ENCODE measurements around the gene HBD. TPM values are rescaled to one million over a fixed set of nuclear protein-coding genes. Genes with fewer than 3 reads are reported as not detected.

HBD gene
- total RNA-seq, 1 experiment from 2014 or later: not detected

DNA sequence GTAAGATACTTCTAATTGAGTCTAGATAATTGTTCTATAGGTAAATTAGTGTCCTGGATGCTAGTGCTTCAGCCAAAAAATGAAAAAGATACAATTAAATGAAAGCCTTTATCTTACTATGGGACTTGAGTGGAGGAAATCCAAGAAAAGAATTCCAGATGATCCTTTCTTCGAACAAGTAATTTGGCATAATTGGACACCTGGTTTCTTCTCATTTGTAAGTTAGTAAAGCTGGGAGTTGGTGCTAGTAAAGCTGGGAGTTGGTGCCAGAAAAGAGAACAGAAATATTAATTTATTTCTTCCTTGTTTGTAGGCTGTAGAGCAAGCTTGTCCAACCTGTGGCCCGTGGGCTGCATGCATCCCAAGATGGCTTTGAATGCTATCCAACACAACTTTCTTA is 46.1 kb downstream of the HBD start:
- DNase-seq (ENCODE audit: low read depth): no peak

Other genes with a start within 250 kb of the HBD start
- not detected in 2 replicates for gene OR51L1, start 239.6 kb downstream of the HBD start, total RNA-seq (2014; rRNA removed; shearing (Covaris generic))
- gene OR52J3, start 188.0 kb downstream of the HBD start, total RNA-seq (2014; rRNA removed; shearing (Covaris generic)): not detected in 2 replicates
- gene OR52E2, start 174.9 kb downstream of the HBD start, total RNA-seq (2014; rRNA removed; shearing (Covaris generic)): not detected in 2 replicates
- gene OR52E1, start 164.9 kb downstream of the HBD start, total RNA-seq (2014; rRNA removed; shearing (Covaris generic)): not detected in 2 replicates
- gene OR52A5, start 96.1 kb downstream of the HBD start, total RNA-seq (2014; rRNA removed; shearing (Covaris generic)): not detected in 2 replicates
- under 0.01 TPM in 1 of 2 replicates, not detected in the other for gene OR52A1, start 79.7 kb downstream of the HBD start, total RNA-seq (2014; rRNA removed; shearing (Covaris generic))
- gene OR51V1, start 33.8 kb downstream of the HBD start, total RNA-seq (2014; rRNA removed; shearing (Covaris generic)): not detected in 2 replicates
- gene HBB, start 7.4 kb downstream of the HBD start, total RNA-seq (2014; rRNA removed; shearing (Covaris generic)): not detected in 2 replicates
- gene HBG1, start 15.4 kb upstream of the HBD start, total RNA-seq (2014; rRNA removed; shearing (Covaris generic)): not detected in 2 replicates
- not detected in 2 replicates for gene HBG2, start 20.3 kb upstream of the HBD start, total RNA-seq (2014; rRNA removed; shearing (Covaris generic))
- 0.42 and 1.4 TPM in 2 replicates for gene HBE1, start 35.5 kb upstream of the HBD start, total RNA-seq (2014; rRNA removed; shearing (Covaris generic))
- not detected in 2 replicates for gene OR51B4, start 67.5 kb upstream of the HBD start, total RNA-seq (2014; rRNA removed; shearing (Covaris generic))
- not detected in 2 replicates for gene OR51B2, start 89.8 kb upstream of the HBD start, total RNA-seq (2014; rRNA removed; shearing (Covaris generic))
- gene OR51B5, start 109.0 kb upstream of the HBD start, total RNA-seq (2014; rRNA removed; shearing (Covaris generic)): 0.11 TPM in 1 of 2 replicates, not detected in the other
- gene OR51B6, start 117.0 kb upstream of the HBD start, total RNA-seq (2014; rRNA removed; shearing (Covaris generic)): not detected in 2 replicates
- gene OR51M1, start 149.3 kb upstream of the HBD start, total RNA-seq (2014; rRNA removed; shearing (Covaris generic)): not detected in 2 replicates
- not detected in 2 replicates for gene OR51Q1, start 187.6 kb upstream of the HBD start, total RNA-seq (2014; rRNA removed; shearing (Covaris generic))
- not detected in 2 replicates for gene OR51I1, start 207.0 kb upstream of the HBD start, total RNA-seq (2014; rRNA removed; shearing (Covaris generic))
- not detected in 2 replicates for gene OR51I2, start 214.8 kb upstream of the HBD start, total RNA-seq (2014; rRNA removed; shearing (Covaris generic))

Measured in Daoy (cell line).